Testis (tissue), 2 donors: ENCODE results near the gene EIF4A3.

Experiments
- CTCF ChIP-seq, 3 experiments: fragments of 450-650 bp in 2 of 3; fragments of 200-600 bp in 1 of 3; sonication (generic) in 1 of 3; IDR thresholded peaks; one replicate each; pipeline ENCODE4 v1.5.1; 2016 to 2019; ENCODE audit warnings: antibody characterized with exemption in 3 of 3, mild to moderate bottlenecking in 2 of 3, moderate library complexity in 1 of 3
- POLR2A ChIP-seq: fragments of 450-650 bp; IDR thresholded peaks from one replicate; pipeline ENCODE4 v1.6.1; 2017; ENCODE audit warnings: antibody characterized with exemption, mild to moderate bottlenecking, moderate library complexity

GRCh38 chr17:80124351-80124981 lies 22.5 kb downstream of the EIF4A3 start:
- TF ChIP-seq CTCF (IDR thresholded peaks at IDR 0.05) = peak in 1 of 3 experiments; percentile 9
- TF ChIP-seq POLR2A = no peak
